Placental pericyte (primary cell): Measurements from ENCODE around the gene CCK. TPM values are rescaled to one million over a fixed set of nuclear protein-coding genes. Genes with fewer than 3 reads are reported as not detected.

Source experiments
- small RNA-seq: library from RNA; depleted of rRNA; stranded (forward); fragments of <200 nt; gene quantifications from one replicate; pipeline ENCODE3, GENCODE V24; 2012; ENCODE audit warnings: low replicate concordance
- total RNA-seq: library from RNA; depleted of rRNA; stranded (reverse); fragments of >200 nt; gene quantifications from 2 replicates; pipeline ENCODE4 v1.2.3, GENCODE V29; 2012

The CCK gene, protein sequence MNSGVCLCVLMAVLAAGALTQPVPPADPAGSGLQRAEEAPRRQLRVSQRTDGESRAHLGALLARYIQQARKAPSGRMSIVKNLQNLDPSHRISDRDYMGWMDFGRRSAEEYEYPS
- not detected in 2 replicates for total RNA-seq

DNA sequence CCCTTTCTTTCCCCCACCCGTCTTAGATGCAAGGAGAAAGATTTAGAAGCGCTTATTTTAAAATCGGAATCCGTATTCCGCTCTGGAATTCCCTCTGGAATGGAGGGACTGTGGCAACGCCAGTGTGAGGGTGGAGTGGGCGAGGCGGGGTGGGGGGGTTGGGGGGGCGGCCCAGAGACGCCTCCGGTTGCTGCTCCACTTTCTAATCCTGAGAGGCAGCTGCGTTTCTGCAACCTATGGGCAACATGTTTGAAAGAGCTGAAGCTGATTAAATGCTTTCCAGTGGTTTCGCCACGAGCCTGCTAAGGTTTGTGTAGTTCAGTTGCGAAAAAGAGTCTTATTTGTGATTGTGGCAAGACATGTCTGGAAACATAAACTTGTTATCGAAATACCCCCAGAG lies at the start of gene CCK:
Gene CCK, minus strand, starts transcription at position 101 of the 400 bp plus-strand sequence. CDS start 2,555 bp downstream, outside the sequence.

Small RNA genes within 50 kb of the gene (small RNA-seq; reads per million reads assigned to genes)
- gene RNU4-78P: 0.13 reads per million

Other genes starting within 250 kb of the CCK start
- gene TRAK1, start 174.8 kb downstream of the CCK start, total RNA-seq: 27.4 and 43.7 TPM in 2 replicates
- not detected in 2 replicates for gene LYZL4, start 144.4 kb upstream of the CCK start, total RNA-seq
- gene VIPR1, start 236.5 kb upstream of the CCK start, total RNA-seq: 1.3 and 2.0 TPM in 2 replicates